ENCODE results near the gene SHANK2. TPM values are rescaled to one million over a fixed set of nuclear protein-coding genes. Genes with fewer than 3 reads are reported as not detected.

The SHANK2 gene
- total RNA-seq, 1 experiment from 2014 or later = 23.8 TPM

- Histone ChIP-seq H3K56ac (ENCODE audit: insufficient read length, low read depth, low read length) (no peak overlapping the region), H3K79me1 (ENCODE audit: insufficient read depth, low read depth, low read length, poor library complexity, severe bottlenecking) (peaks cover 9% of the 10 kb centered on the region), H3K4me1 (ENCODE audit: insufficient read depth, low read length) (peaks cover 8% of the 10 kb centered on the region; the same call in 1 of the 2 replicates), H3K27me3 (ENCODE audit: insufficient read depth, low read length) (no peaks in the 10 kb centered on the region), H2AK5ac (ENCODE audit: insufficient read length, low read length) (no peak overlapping the region), H2BK15ac (ENCODE audit: low read depth, low read length) (no peak overlapping the region; the same call in 1 of the 2 replicates), H4K5ac (ENCODE audit: insufficient read length, low read depth, low read length) (no peak overlapping the region), H2BK5ac (ENCODE audit: insufficient read length, low read length) (no peak overlapping the region), H2BK12ac (ENCODE audit: insufficient read length, low read depth, low read length) (no peak overlapping the region), H4K8ac (replicated peaks; ENCODE audit: insufficient read length, low read depth, low read length) (no peak overlapping the region), H3K14ac (ENCODE audit: insufficient read depth, low read length) (no peak overlapping the region; the same call in 1 of the 2 replicates), H2BK20ac (ENCODE audit: low read depth, low read length, poor library complexity, severe bottlenecking) (no peak overlapping the region), H3K9me3 (ENCODE audit: control insufficient read depth, low read depth, low read length) (no peaks in the 10 kb centered on the region), H3K4ac (ENCODE audit: low read depth, low read length) (no peak overlapping the region), H4K20me1 (ENCODE audit: control insufficient read depth, insufficient read depth, insufficient read length) (no peaks in the 10 kb centered on the region), H4K91ac (ENCODE audit: insufficient read length, low read depth, low read length) (no peak overlapping the region), H3K4me2 (ENCODE audit: insufficient read depth, insufficient read length, low read length) (no peak overlapping the region), H3K27ac (ENCODE audit: insufficient read length, low read depth, low read length) (no peak overlapping the region), H3K23me2 (ENCODE audit: insufficient read length, low read depth, low read length, poor library complexity, severe bottlenecking) (no peaks in the 10 kb centered on the region), H2AFZ (ENCODE audit: low read length) (no peak overlapping the region), H3K18ac (ENCODE audit: insufficient read length, low read depth, low read length) (no peak overlapping the region), H2BK120ac (ENCODE audit: low read depth, low read length, poor library complexity, severe bottlenecking) (no peak overlapping the region), H3K79me2 (ENCODE audit: insufficient read depth, low read length) (peaks cover 29% of the 10 kb centered on the region; the same call in 1 of the 2 replicates), H3K23ac (ENCODE audit: insufficient read length, low read depth, low read length) (no peak overlapping the region), H3T11ph (ENCODE audit: low read length) (no peak overlapping the region), H3K9ac (ENCODE audit: extremely low read depth, insufficient read length, low read length) (no peak overlapping the region)
- Mint-ChIP-seq H3K27me3 (ENCODE audit: low read depth) (no peaks in the 10 kb centered on the region), H3K36me3 (ENCODE audit: insufficient read depth in 1 of 3, low read depth in 3 of 3) (peaks cover 10 to 39% (median 17%) of the 10 kb centered on the region in 3 experiments), H3K4me3 (no peak overlapping the region), H3K9me3 (no peaks in the 10 kb centered on the region), H3K4me1 (peaks cover 27 to 42% of the 10 kb centered on the region in 2 experiments), H3K27ac (peak overlapping the region in 1 of 3 experiments; percentile 52; a peak in 2 of 7 replicates)
- TF ChIP-seq CTCF (conservative IDR thresholded peaks at IDR 0.05) = no peak
- WGBS (ENCODE audit: extremely low coverage, insufficient read length, low lambda C conversion rate) = no CpG with 5 or more reads among the region's 12 CpGs
- DNase-seq = no peak
Measured at GRCh38 chr11:71240061-71240690, 12.2 kb downstream of the SHANK2 start.

Measured in H9 (cell line).